Mucosa of descending colon (tissue), 3 donors: ENCODE results near the gene ANKRD44. TPM values are rescaled to one million over a fixed set of nuclear protein-coding genes. Genes with fewer than 3 reads are reported as not detected.
"Not testable (repeated sequence)": the region's sequence is repeated elsewhere in the genome, so short reads cannot be mapped to it uniquely, and the experiment has no call there.

Experiments used
- ATAC-seq: fragments of 200-7000 bp; cut with Tn5 transposase; one replicate; pipeline ENCODE4 v1.9.1; 2020; ENCODE audit warnings: mild to moderate bottlenecking, moderate library complexity
- DNase-seq, 3 donors: peaks; one replicate each; pipeline ENCODE4 v3.0.0-alpha.2; 2020
- H3K36me3 ChIP-seq: fragments of 200-600 bp; one replicate; pipeline ENCODE4 v1.8.0; 2021; ENCODE audit warnings: low read depth, mild to moderate bottlenecking
- H3K4me1 ChIP-seq: fragments of 200-600 bp; one replicate; pipeline ENCODE4 v1.8.0; 2021; ENCODE audit warnings: low read depth, mild to moderate bottlenecking
- H3K4me3 ChIP-seq: fragments of 200-600 bp; one replicate; pipeline ENCODE4 v1.8.0; 2021; ENCODE audit warnings: mild to moderate bottlenecking
- H3K9me3 ChIP-seq: fragments of 200-600 bp; one replicate; pipeline ENCODE4 v1.8.0; 2021; ENCODE audit warnings: mild to moderate bottlenecking
- CTCF ChIP-seq: fragments of 200-600 bp; IDR thresholded peaks from one replicate; pipeline ENCODE4 v1.8.0; 2022; ENCODE audit warnings: antibody characterized with exemption, mild to moderate bottlenecking
- intact Hi-C, 2 donors: fragments of 100-400 bp; cut with DNase I in 1 of 2; cut with micrococcal nuclease in 1 of 2; formaldehyde crosslinking; loops; one replicate each; pipeline versions ENCODE4 v1.11.0 to v1.11.1; 2022; cut with DNase I, micrococcal nuclease
- total RNA-seq, 3 donors: library from RNA; stranded (reverse); fragmentation: NEBNext Ultra II Directional in 2 of 3; extraction: Animal tissue kit (Norgen Biotek cat#: 25700) in 2 of 3; gene quantifications; one replicate each; pipeline versions ENCODE4 v1.2.1 to v1.2.4, GENCODE V29; 2021 to 2023
- donor health status: DM: no; HTN: no; CAD: no; lungs with moderate emphysema.
- donor health status: DM: no; HTN: no; CAD: no.
- donor health status: DM: no; HTN: yes; CAD: no.

Gene ANKRD44
- total RNA-seq, 3 donors from 2014 or later: 9.7 to 25.7 (median 13.7) TPM

GRCh38 chr2:197031803-197032202, 278.8 kb downstream of the ANKRD44 start:
- Histone ChIP-seq H3K4me1 (no peaks in the 10 kb centered on the region), H3K4me3 (no peak overlapping the region), H3K9me3 (no peaks in the 10 kb centered on the region), H3K36me3 (no peaks in the 10 kb centered on the region)
- intact Hi-C loops: no loop called here
- DNase-seq: no peak
- TF ChIP-seq CTCF: no peak
- peak; percentile 71 for ATAC-seq

DNA sequence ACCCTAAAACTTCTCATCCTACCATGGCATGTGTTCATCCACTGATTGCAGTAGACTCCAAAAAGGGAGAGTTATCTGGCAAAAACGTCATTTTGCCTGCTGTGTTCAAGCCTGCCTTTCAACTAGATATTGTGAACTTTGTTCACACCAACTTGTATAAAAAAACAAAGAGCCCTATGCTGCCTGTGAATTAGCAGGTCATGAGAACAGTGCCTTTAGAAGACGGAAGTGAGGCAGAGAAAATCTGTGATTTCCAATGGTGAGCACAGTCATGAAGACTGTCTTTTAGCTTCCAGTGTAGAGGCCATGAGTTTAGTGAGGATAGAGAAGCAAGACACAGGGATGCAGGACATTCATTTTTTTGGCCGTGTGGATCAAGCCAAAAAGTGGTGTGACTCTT, 280.5 kb downstream of the ANKRD44 start:
- TF ChIP-seq CTCF: no peak
- intact Hi-C loops: no loop called here
- Histone ChIP-seq H3K9me3 (no peaks in the 10 kb centered on the region), H3K36me3 (no peaks in the 10 kb centered on the region), H3K4me1 (no peaks in the 10 kb centered on the region), H3K4me3 (no peak overlapping the region)
- ATAC-seq (peak; percentile 65), DNase-seq (no peak)

DNA sequence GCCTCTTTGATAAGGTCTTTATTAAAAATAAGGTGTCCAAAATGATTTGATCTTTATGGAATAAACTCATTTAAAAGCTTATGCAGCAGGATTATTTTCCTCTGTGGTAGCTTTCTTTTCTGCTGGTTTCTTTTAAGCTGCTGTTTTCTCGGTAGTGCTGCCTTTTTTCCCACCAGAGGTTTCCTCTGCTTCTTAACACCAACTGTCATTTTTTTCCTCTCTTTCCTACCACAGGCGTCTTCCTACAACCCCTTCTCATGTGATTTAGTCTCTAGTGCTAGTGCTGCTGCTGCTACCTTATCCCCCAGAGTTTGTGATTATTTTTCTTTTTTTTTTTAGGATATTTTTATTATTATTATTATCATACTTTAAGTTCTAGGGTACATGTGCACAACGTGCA, 281.9 kb downstream of the ANKRD44 start:
- TF ChIP-seq CTCF: no peak
- ATAC-seq (no peak), DNase-seq (no peak)
- no peaks in the 10 kb centered on the region for H3K9me3 ChIP-seq
- no peaks in the 10 kb centered on the region for H3K4me1 ChIP-seq
- no peak overlapping the region for H3K4me3 ChIP-seq
- intact Hi-C loops: no loop called here
- H3K36me3 ChIP-seq: no peaks in the 10 kb centered on the region

DNA sequence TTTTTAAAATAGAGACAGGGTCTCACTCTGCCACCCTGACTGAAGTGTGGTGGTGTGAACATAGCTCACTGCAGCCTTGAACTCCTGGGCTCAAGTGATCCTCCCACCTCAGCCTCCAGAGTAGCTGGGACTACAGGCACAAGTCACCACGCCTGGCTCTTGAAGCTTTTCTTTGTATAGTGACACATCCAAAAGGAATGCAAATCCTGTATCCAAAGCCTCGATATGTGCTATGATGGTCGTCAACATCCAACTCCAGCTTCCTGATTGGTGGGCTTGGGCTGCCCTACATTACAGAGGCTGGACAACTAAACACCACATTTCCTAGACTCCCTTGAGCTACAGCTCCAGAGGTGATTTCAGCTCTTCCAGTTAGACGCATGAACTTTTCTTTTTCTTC, 282.4 kb downstream of the ANKRD44 start:
- H3K36me3 ChIP-seq: no peaks in the 10 kb centered on the region
- H3K4me3 ChIP-seq: no peak overlapping the region
- TF ChIP-seq CTCF: no peak
- no peak for DNase-seq
- intact Hi-C loops: no loop called here
- no peaks in the 10 kb centered on the region for H3K9me3 ChIP-seq
- no peak for ATAC-seq
- no peaks in the 10 kb centered on the region for H3K4me1 ChIP-seq

DNA sequence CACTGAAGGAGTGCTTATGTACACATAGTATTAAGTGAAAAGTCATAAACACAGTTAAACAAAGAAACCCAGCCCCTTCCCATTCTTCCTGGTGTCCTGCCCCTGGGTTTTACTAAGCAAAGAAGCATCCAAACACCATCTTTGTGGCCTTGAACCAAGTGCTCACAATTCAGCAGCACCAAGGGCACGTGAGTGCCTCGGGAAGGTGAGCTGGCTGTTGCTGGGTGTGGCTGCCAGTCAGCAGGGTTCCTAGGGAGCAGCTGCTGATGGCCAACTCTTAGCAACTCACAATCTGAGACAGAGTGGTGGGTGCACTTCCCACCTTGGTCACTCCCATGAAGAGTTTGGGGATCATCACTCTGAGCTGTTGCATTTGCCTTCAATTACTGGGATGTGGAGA, 286.4 kb downstream of the ANKRD44 start:
- no peak for TF ChIP-seq CTCF
- Histone ChIP-seq H3K4me3 (no peak overlapping the region), H3K9me3 (no peaks in the 10 kb centered on the region), H3K4me1 (no peaks in the 10 kb centered on the region), H3K36me3 (no peaks in the 10 kb centered on the region)
- DNase-seq: peak in 2 of 3 donors; percentile 31 to 42
- peak; percentile 78 for ATAC-seq
- intact Hi-C loops: no loop called here

- ATAC-seq, H3K4me3 ChIP-seq, DNase-seq, H3K4me1 ChIP-seq, H3K9me3 ChIP-seq, intact Hi-C loops, H3K36me3 ChIP-seq: not testable (repeated sequence)
Observed at GRCh38 chr2:197020921-197021320, 289.7 kb downstream of the ANKRD44 start.
